Mesothelial cell of epicardium (in vitro differentiated cells): ENCODE data around the gene FAM161B. TPM values are rescaled to one million over a fixed set of nuclear protein-coding genes. Genes with fewer than 3 reads are reported as not detected.
"Not testable (repeated sequence)": the region's sequence is repeated elsewhere in the genome, so short reads cannot be mapped to it uniquely, and the experiment has no call there.

Source experiments
- DNase-seq, 2 experiments: peaks; one replicate each; pipeline ENCODE4 v3.0.0; 2021; ENCODE audit warnings: low spot score in 2 of 2; ENCODE audit not compliant: unreplicated experiment in 2 of 2
- H3K27ac Mint-ChIP-seq: 2 replicates; pipeline ENCODE4 v1.8.0; 2021; ENCODE audit warnings: mixed read lengths
- H3K27me3 Mint-ChIP-seq: 2 replicates; pipeline ENCODE4 v1.8.0; 2021; ENCODE audit warnings: low read depth, mixed read lengths
- H3K36me3 Mint-ChIP-seq: 2 replicates; pipeline ENCODE4 v1.8.0; 2021; ENCODE audit warnings: mixed read lengths
- H3K4me1 Mint-ChIP-seq: 2 replicates; pipeline ENCODE4 v1.8.0; 2021; ENCODE audit warnings: mixed read lengths
- H3K4me3 Mint-ChIP-seq: 2 replicates; pipeline ENCODE4 v1.8.0; 2021; ENCODE audit warnings: mild to moderate bottlenecking, moderate library complexity, mixed read lengths
- H3K9me3 Mint-ChIP-seq: 2 replicates; pipeline ENCODE4 v1.8.0; 2021; ENCODE audit warnings: mixed read lengths
- total RNA-seq: library from RNA; stranded (reverse); gene quantifications from 3 replicates; pipeline ENCODE4 v1.2.1, GENCODE V29; 2021
- TF ChIP-seq, protein P1 (sequence below): fragments of 200-600 bp; sonication (generic); IDR thresholded peaks from one replicate; pipeline ENCODE4 v1.5.0; 2021; ENCODE audit warnings: antibody characterized with exemption; ENCODE audit not compliant: unreplicated experiment

Gene FAM161B
- total RNA-seq, 1 donor from 2014 or later, result 5.3 TPM

DNA sequence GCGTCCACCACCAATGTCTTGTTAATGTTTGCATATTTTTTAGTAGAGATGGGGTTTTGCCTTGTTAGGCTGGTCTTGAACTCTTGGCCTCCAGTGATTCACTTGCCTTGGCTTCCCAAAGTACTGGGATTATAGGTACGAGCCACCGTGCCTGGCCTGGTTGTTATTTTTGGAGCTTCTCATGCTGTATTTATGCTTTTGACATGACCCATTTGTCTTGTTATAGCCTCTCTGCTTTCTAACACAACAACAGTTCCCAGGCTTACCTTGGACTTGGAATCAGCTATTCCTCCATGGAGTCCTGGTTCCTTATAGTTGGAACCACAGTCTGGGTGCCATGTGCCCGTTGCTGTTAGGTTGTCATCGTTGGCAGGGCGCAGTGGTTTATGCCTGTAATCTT is 33.6 kb downstream of the FAM161B start:
- Mint-ChIP-seq H3K27ac (no peak overlapping the region), H3K36me3 (peaks cover 34% of the 10 kb centered on the region), H3K4me3 (no peak overlapping the region), H3K27me3 (no peaks in the 10 kb centered on the region), H3K9me3 (peaks cover 10% of the 10 kb centered on the region), H3K4me1 (no peaks in the 10 kb centered on the region)
- TF ChIP-seq, protein P1, sequence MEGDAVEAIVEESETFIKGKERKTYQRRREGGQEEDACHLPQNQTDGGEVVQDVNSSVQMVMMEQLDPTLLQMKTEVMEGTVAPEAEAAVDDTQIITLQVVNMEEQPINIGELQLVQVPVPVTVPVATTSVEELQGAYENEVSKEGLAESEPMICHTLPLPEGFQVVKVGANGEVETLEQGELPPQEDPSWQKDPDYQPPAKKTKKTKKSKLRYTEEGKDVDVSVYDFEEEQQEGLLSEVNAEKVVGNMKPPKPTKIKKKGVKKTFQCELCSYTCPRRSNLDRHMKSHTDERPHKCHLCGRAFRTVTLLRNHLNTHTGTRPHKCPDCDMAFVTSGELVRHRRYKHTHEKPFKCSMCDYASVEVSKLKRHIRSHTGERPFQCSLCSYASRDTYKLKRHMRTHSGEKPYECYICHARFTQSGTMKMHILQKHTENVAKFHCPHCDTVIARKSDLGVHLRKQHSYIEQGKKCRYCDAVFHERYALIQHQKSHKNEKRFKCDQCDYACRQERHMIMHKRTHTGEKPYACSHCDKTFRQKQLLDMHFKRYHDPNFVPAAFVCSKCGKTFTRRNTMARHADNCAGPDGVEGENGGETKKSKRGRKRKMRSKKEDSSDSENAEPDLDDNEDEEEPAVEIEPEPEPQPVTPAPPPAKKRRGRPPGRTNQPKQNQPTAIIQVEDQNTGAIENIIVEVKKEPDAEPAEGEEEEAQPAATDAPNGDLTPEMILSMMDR, result no peak
- DNase-seq, result no peak

DNA sequence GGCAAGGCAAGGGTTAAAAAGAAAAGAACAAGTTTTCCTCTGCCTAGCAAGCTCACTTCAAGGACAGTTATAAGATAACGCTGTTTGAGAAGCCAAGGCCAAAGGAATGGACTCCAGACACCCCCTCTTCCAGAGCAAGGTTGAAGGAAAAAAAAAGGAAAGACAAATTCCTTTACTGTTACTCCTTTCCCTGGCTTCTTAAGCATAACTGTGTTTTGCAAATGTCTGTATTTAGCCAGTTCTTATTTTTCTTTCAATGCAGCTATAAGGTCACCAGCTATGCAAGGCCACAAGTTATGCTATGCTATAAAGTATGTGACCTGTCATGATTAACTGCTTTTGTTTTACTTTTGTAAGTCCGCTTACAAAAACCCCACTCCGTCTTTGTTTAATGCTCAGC is 36.6 kb downstream of the FAM161B start:
- no peak for DNase-seq
- H3K4me3 Mint-ChIP-seq, result no peak overlapping the region
- peaks cover 46% of the 10 kb centered on the region for H3K36me3 Mint-ChIP-seq
- TF ChIP-seq, protein P1, result no peak
- no peaks in the 10 kb centered on the region for H3K27me3 Mint-ChIP-seq
- no peaks in the 10 kb centered on the region for H3K4me1 Mint-ChIP-seq
- no peak overlapping the region for H3K27ac Mint-ChIP-seq
- peaks cover 8% of the 10 kb centered on the region for H3K9me3 Mint-ChIP-seq

DNA sequence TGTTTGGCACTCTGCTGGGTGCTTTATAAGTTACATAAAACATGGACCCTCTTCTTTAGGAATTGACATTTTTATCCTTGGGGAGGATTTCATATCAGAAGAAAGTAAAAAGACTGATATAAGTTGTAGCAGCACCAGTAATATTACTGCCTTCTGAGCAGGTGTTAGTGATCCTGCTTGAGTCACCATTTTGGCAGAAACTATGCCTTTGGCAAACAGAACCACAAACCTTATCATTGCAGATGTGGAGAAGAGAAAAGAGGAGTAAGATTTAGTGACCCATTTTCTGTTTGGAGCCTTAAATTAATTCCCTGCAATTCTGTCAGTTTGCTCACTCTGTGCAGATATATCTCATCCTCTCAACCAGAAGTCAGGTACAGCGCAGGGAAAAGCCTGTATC is 40.2 kb downstream of the FAM161B start:
- TF ChIP-seq, protein P1, result no peak
- no peak for DNase-seq
- Mint-ChIP-seq H3K27ac (no peak overlapping the region), H3K27me3 (no peaks in the 10 kb centered on the region), H3K4me3 (no peak overlapping the region), H3K36me3 (peaks cover 57% of the 10 kb centered on the region), H3K9me3 (peaks cover 8% of the 10 kb centered on the region), H3K4me1 (no peaks in the 10 kb centered on the region)

DNA sequence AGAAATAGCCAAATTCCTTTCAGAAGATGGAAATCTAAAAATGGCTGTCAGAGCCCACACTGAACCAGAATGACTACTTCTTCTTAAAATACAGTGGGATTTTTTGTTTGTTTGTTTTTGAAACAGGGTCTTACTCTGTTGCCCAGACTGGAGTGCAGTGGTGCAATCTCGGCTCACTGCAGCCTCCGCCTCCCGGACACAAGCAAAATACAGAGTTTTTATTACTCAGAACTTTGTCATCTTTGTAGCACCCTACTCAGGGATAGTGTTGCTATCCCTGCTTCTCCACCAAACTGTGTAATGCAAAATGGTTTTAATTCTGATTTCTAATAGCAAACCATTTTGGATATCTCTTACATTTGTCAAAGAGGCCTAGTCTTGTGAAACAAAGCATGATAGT is 46.9 kb downstream of the FAM161B start:
- H3K27ac Mint-ChIP-seq, result no peak overlapping the region
- no peaks in the 10 kb centered on the region for H3K27me3 Mint-ChIP-seq
- DNase-seq, result no peak
- H3K36me3 Mint-ChIP-seq, result peaks cover 33% of the 10 kb centered on the region
- TF ChIP-seq, protein P1, result no peak
- H3K4me3 Mint-ChIP-seq, result no peak overlapping the region
- no peaks in the 10 kb centered on the region for H3K4me1 Mint-ChIP-seq
- no peaks in the 10 kb centered on the region for H3K9me3 Mint-ChIP-seq

DNA sequence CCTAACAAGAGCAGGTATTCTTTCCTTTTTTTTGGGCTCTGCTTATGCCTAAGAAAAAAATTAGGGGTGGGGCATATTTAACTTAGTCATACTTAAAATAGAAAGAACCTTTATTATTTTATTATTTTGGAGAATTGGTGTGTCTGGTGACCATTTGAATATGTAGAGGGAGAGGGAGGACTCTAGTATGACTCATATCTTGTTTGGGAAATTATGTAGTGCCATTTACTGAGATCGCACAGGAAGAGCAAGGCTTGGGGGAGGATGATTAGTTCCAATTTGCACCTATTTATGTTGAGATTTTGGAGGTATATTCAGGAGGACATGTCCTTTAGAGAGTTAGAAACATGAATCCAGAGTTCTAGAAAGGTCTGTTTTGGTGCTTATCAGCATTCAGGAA is 53.4 kb downstream of the FAM161B start:
- Mint-ChIP-seq H3K4me3 (no peak overlapping the region), H3K9me3 (no peaks in the 10 kb centered on the region), H3K4me1 (no peaks in the 10 kb centered on the region), H3K27ac (no peak overlapping the region), H3K36me3 (peaks cover 41% of the 10 kb centered on the region), H3K27me3 (no peaks in the 10 kb centered on the region)
- DNase-seq, result no peak
- TF ChIP-seq, protein P1, result no peak

DNA sequence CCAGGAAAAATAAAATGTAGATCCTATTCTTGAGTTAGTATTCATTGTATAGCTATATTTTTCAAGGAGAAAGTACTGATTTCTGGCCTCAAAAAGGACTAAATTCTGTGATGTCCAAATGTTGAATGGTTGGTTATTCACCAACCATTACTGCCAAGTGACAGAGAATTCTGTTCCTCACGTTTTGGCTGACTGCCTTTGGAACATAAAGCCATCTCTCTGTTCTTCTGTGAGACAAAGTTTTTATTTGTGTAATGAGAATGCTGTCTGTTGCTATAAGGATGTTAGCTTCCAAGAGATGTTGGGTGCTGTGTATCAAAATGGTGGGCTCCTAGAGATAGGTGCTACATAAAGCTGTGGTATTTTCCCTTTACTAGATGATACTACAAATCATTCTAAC is 54.0 kb downstream of the FAM161B start:
- no peak overlapping the region for H3K4me3 Mint-ChIP-seq
- no peaks in the 10 kb centered on the region for H3K27me3 Mint-ChIP-seq
- H3K4me1 Mint-ChIP-seq, result no peaks in the 10 kb centered on the region
- no peaks in the 10 kb centered on the region for H3K9me3 Mint-ChIP-seq
- H3K27ac Mint-ChIP-seq, result no peak overlapping the region
- DNase-seq, result no peak
- peaks cover 38% of the 10 kb centered on the region for H3K36me3 Mint-ChIP-seq
- TF ChIP-seq, protein P1, result no peak

DNA sequence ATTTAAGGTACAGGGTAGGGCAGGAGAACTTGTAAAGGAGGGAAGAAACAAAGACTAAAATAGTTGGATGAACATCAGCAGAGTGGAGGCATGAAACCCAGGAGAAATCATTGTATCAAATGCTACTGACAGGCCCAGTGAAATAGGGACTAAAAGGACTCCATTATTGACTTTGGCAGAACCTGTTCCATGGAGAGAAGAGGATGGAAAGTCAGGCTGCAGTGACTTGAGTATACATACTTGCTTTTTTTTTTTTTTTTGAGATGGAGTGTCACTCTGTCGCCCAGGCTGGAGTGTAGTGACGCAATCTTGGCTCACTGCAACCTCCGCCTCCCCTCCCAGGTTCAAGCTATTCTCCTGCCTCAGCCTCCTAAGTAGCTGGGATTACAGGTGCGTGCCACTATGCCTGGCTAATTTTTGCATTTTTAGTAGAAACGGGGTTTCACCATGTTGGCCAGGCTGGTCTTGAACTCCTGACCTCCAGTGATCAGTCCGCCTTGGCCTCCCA is 55.7 kb downstream of the FAM161B start:
- not testable (repeated sequence) for DNase-seq, H3K27ac Mint-ChIP-seq, H3K4me3 Mint-ChIP-seq, H3K9me3 Mint-ChIP-seq, H3K27me3 Mint-ChIP-seq, H3K4me1 Mint-ChIP-seq
- peaks cover 32% of the 10 kb centered on the region for H3K36me3 Mint-ChIP-seq
